H1 (cell line): ENCODE results near the gene HDAC3. TPM values are rescaled to one million over a fixed set of nuclear protein-coding genes. Genes with fewer than 3 reads are reported as not detected.

Experiments
- ATF2 ChIP-seq: IDR thresholded peaks from 2 replicates; pipeline ENCODE4 v1.6.1; 2012; ENCODE audit warnings: low read length, inconsistent platforms
- ATF3 ChIP-seq: IDR thresholded peaks from 2 replicates; pipeline ENCODE4 v1.6.1; 2011; ENCODE audit warnings: low read depth, mild to moderate bottlenecking, low read length; ENCODE audit not compliant: insufficient read depth
- CBX5 ChIP-seq: fragments of 300-800, 300-1000 bp; sonication (generic); IDR thresholded peaks from 2 replicates; pipeline ENCODE4 v1.7.1; 2016; ENCODE audit warnings: antibody characterized with exemption, low read length, low read depth
- CHD7 ChIP-seq: fragments of 300-600 bp; sonication (generic); IDR thresholded peaks from 2 replicates; pipeline ENCODE4 v1.7.1; 2012; ENCODE audit warnings: low read length, moderate library complexity, mild to moderate bottlenecking, inconsistent platforms; ENCODE audit not compliant: insufficient replicate concordance
- CTBP2 ChIP-seq: IDR thresholded peaks from 2 replicates; pipeline ENCODE4 v1.7.0; 2011; ENCODE audit warnings: borderline replicate concordance, mild to moderate bottlenecking, moderate library complexity, mixed read lengths, low read length; ENCODE audit not compliant: insufficient read depth, insufficient read length
- GABPA ChIP-seq: IDR thresholded peaks from 2 replicates; pipeline ENCODE4 v1.6.1; 2011; ENCODE audit warnings: mild to moderate bottlenecking, low read length, moderate library complexity, borderline replicate concordance; ENCODE audit not compliant: insufficient read depth
- POLR2A ChIP-seq, 2 experiments: IDR thresholded peaks; 1 replicate in 1 of 2; 2 replicates in 1 of 2; pipeline ENCODE4 v1.6.1; 2011; ENCODE audit warnings: low read depth in 2 of 2, low read length in 2 of 2, mild to moderate bottlenecking in 2 of 2; ENCODE audit errors: control extremely low read depth in 1 of 2
- POLR2AphosphoS5 ChIP-seq: IDR thresholded peaks from 2 replicates; pipeline ENCODE4 v1.6.1; 2011; ENCODE audit warnings: low read depth, low read length
- SRF ChIP-seq: IDR thresholded peaks from 2 replicates; pipeline ENCODE4 v1.6.1; 2011; ENCODE audit warnings: mild to moderate bottlenecking, low read depth, low read length, moderate library complexity
- polyA plus RNA-seq, 7 experiments: library from polyadenylated mRNA; depleted of rRNA in 3 of 7; stranded (reverse) in 5 of 7; unstranded in 2 of 7; fragments of >200 nt in 5 of 7; fragments of 200-250 nt in 2 of 7; gene quantifications; 1 replicate in 5 of 7; 2 replicates in 1 of 7; 4 replicates in 1 of 7; pipeline versions ENCODE4 v1.2.1 to v1.2.3, GENCODE V29; 2011 to 2013; ENCODE audit warnings: missing spikeins in 2 of 7, mixed read lengths in 2 of 7
- total RNA-seq: library from RNA; stranded (reverse); fragmentation: NEBNext Ultra II Directional; extraction: Animal tissue kit (Norgen Biotek cat#: 25700); gene quantifications from 2 replicates; pipeline ENCODE4 v1.2.1, GENCODE V29; 2021

The HDAC3 gene
- total and polyA plus RNA-seq, 2 of the 8 experiments (the other 6 are each of a cell fraction or from before 2014, with no cell fraction given), result 99.0 to 120 TPM

- TF ChIP-seq ATF3, result no peak
- TF ChIP-seq CBX5, result no peak
- TF ChIP-seq POLR2A (IDR thresholded peaks at IDR 0.05; ENCODE audit: control extremely low read depth in 1 of 2, low read depth in 2 of 2, low read length in 2 of 2), result no peak
- no peak for TF ChIP-seq GABPA
- no peak for TF ChIP-seq ATF2
- TF ChIP-seq CTBP2, result no peak
- no peak for TF ChIP-seq SRF
- no peak for TF ChIP-seq POLR2AphosphoS5
- no peak for TF ChIP-seq CHD7
- TF ChIP-seq, all 59 proteins: peak for 0
These were observed 10.6 kb upstream of the HDAC3 start (continued) for GRCh38 chr5:141647242-141647641.
